HepG2 (cell line): ENCODE results near the gene SLC35B1. TPM values are rescaled to one million over a fixed set of nuclear protein-coding genes. Genes with fewer than 3 reads are reported as not detected.

ENCODE experiments used
- AGO1 ChIP-seq: fragments of 200-400 bp; formaldehyde crosslinking; IDR thresholded peaks from 2 replicates; pipeline ENCODE4 v1.6.1; 2017; ENCODE audit warnings: mild to moderate bottlenecking, low read depth, low read length, moderate library complexity; ENCODE audit not compliant: poor library complexity, severe bottlenecking
- AKAP8 ChIP-seq: sonication (generic); formaldehyde crosslinking; IDR thresholded peaks from 2 replicates; pipeline ENCODE4 v1.5.1; 2020; ENCODE audit warnings: mild to moderate bottlenecking, missing genetic modification reagents
- CCAR2 ChIP-seq: fragments of 200-400 bp; formaldehyde crosslinking; optimal IDR thresholded peaks from 2 replicates; pipeline ENCODE3; 2018; ENCODE audit warnings: low read depth, mild to moderate bottlenecking, low read length, moderate library complexity
- MTF2 ChIP-seq: sonication (generic); formaldehyde crosslinking; IDR thresholded peaks from 2 replicates; pipeline ENCODE4 v1.5.0; 2020; ENCODE audit warnings: missing genetic modification reagents, borderline replicate concordance
- NCOA5 ChIP-seq: sonication (generic); formaldehyde crosslinking; IDR thresholded peaks from 2 replicates; pipeline ENCODE4 v1.4.0; 2020; ENCODE audit warnings: missing genetic modification reagents
- NFIB ChIP-seq: sonication (generic); formaldehyde crosslinking; IDR thresholded peaks from 2 replicates; pipeline ENCODE4 v1.9.0; 2021; ENCODE audit warnings: missing genetic modification reagents, mild to moderate bottlenecking, borderline replicate concordance
- TRIM24 ChIP-seq: sonication (generic); formaldehyde crosslinking; IDR thresholded peaks from 2 replicates; pipeline ENCODE4 v1.8.0; 2022; ENCODE audit warnings: mild to moderate bottlenecking, missing genetic modification reagents
- ZNF136 ChIP-seq: sonication (generic); formaldehyde crosslinking; IDR thresholded peaks from 2 replicates; pipeline ENCODE4 v1.8.1; 2022; ENCODE audit warnings: low read depth, mild to moderate bottlenecking, moderate library complexity, missing genetic modification reagents
- ZNF431 ChIP-seq: sonication (generic); formaldehyde crosslinking; IDR thresholded peaks from 2 replicates; pipeline ENCODE4 v1.9.0; 2022; ENCODE audit warnings: missing genetic modification reagents, low read depth, mild to moderate bottlenecking, borderline replicate concordance
- ZNF703 ChIP-seq: sonication (generic); formaldehyde crosslinking; IDR thresholded peaks from 2 replicates; pipeline ENCODE4 v1.5.1; 2020; ENCODE audit warnings: missing genetic modification reagents, mild to moderate bottlenecking, moderate library complexity, borderline replicate concordance
- ZSCAN30 ChIP-seq: sonication (generic); formaldehyde crosslinking; IDR thresholded peaks from 2 replicates; pipeline ENCODE4 v1.5.0; 2020; ENCODE audit warnings: mild to moderate bottlenecking, missing genetic modification reagents
- polyA plus RNA-seq, 8 experiments: library from polyadenylated mRNA; depleted of rRNA in 3 of 8; stranded (reverse) in 7 of 8; unstranded in 1 of 8; fragments of >200 nt; fragmentation: Illumina TruSeq in 4 of 8; extraction: Trizol in 4 of 8; gene quantifications; 2 replicates each; pipeline versions ENCODE4 v1.2.1 to v1.2.3, GENCODE V29; 2011 to 2016; ENCODE audit warnings: low read depth in 4 of 8, missing spikeins in 1 of 8, mixed read lengths in 1 of 8; ENCODE audit not compliant: insufficient read depth in 1 of 8
- total RNA-seq, 5 experiments: library from RNA; depleted of rRNA; stranded (reverse); fragments of >200 nt; fragmentation: Illumina TruSeq; extraction: Trizol; gene quantifications; 2 replicates each; pipeline ENCODE4 v1.2.3, GENCODE V29; 2016; ENCODE audit warnings: low read depth in 1 of 5
- TF ChIP-seq, protein P1 (sequence below): sonication (generic); formaldehyde crosslinking; IDR thresholded peaks from 2 replicates; pipeline ENCODE4 v1.4.0; 2020; ENCODE audit warnings: missing genetic modification reagents
- TF ChIP-seq, protein P2 (sequence below): sonication (generic); formaldehyde crosslinking; conservative IDR thresholded peaks from 2 replicates; pipeline ENCODE4 v1.5.0; 2020; ENCODE audit warnings: missing genetic modification reagents
- TF ChIP-seq, protein P3 (sequence below): sonication (generic); formaldehyde crosslinking; IDR thresholded peaks from 2 replicates; pipeline ENCODE4 v1.4.0; 2020; ENCODE audit warnings: missing genetic modification reagents

SLC35B1 gene
- total and polyA plus RNA-seq, 2 of the 13 experiments (the other 11 are each of a cell fraction or from before 2014, with no cell fraction given): 99.6 to 113 TPM

DNA sequence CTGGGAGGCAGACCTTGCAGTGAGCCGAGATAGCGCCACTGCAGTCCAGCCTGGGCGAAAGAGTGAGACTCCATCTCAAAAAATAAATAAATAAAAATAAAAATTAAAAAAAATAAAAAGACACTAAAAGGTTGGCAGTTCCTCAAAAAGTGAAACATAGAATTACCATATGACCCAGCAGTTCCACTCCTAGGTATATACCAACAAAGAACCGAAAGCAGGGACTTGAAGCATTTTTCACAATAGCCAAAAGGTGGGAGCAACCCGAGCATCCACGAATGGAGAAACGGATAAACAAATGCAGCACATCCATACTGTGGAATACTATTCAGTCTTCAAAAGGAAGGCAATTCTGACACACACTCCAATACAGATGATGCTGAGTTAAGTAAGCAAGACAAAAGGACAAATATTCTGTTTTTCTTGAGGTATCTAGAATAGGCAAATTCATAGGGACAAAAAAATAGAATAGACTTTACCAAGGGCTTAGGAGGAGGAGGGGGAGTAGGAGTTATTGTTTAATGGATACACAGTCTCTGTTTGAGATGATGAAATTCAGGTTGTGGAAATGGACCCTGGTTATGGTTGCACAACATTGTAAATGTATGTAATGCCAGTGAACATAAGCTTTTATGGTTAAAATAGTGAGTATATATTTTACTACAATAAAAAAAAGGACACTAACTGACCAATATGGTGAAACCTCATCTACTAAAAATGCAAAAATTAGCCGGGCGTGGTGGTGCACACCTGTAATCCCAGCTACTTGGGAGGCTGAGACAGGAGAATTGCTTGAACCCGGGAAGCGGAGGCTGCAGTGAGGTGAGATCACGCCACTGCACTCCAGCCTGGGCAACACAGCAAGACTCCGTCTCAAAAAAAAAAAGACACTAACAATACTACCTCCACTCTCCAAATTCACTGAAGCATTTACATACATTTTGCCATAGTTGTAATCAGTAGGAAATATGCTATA lies 27.0 kb upstream of the SLC35B1 start (continued):
- no peak for TF ChIP-seq ZNF136 (CRISPR knock-in tag)
- TF ChIP-seq MTF2 (CRISPR knock-in tag): no peak
- no peak for TF ChIP-seq TRIM24
- TF ChIP-seq, protein P1, sequence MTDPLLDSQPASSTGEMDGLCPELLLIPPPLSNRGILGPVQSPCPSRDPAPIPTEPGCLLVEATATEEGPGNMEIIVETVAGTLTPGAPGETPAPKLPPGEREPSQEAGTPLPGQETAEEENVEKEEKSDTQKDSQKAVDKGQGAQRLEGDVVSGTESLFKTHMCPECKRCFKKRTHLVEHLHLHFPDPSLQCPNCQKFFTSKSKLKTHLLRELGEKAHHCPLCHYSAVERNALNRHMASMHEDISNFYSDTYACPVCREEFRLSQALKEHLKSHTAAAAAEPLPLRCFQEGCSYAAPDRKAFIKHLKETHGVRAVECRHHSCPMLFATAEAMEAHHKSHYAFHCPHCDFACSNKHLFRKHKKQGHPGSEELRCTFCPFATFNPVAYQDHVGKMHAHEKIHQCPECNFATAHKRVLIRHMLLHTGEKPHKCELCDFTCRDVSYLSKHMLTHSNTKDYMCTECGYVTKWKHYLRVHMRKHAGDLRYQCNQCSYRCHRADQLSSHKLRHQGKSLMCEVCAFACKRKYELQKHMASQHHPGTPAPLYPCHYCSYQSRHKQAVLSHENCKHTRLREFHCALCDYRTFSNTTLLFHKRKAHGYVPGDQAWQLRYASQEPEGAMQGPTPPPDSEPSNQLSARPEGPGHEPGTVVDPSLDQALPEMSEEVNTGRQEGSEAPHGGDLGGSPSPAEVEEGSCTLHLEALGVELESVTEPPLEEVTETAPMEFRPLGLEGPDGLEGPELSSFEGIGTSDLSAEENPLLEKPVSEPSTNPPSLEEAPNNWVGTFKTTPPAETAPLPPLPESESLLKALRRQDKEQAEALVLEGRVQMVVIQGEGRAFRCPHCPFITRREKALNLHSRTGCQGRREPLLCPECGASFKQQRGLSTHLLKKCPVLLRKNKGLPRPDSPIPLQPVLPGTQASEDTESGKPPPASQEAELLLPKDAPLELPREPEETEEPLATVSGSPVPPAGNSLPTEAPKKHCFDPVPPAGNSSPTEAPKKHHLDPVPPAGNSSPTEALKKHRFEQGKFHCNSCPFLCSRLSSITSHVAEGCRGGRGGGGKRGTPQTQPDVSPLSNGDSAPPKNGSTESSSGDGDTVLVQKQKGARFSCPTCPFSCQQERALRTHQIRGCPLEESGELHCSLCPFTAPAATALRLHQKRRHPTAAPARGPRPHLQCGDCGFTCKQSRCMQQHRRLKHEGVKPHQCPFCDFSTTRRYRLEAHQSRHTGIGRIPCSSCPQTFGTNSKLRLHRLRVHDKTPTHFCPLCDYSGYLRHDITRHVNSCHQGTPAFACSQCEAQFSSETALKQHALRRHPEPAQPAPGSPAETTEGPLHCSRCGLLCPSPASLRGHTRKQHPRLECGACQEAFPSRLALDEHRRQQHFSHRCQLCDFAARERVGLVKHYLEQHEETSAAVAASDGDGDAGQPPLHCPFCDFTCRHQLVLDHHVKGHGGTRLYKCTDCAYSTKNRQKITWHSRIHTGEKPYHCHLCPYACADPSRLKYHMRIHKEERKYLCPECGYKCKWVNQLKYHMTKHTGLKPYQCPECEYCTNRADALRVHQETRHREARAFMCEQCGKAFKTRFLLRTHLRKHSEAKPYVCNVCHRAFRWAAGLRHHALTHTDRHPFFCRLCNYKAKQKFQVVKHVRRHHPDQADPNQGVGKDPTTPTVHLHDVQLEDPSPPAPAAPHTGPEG: no peak
- TF ChIP-seq NCOA5 (CRISPR knock-in tag): no peak
- no peak for TF ChIP-seq ZNF431 (CRISPR knock-in tag)
- TF ChIP-seq ZSCAN30 (CRISPR knock-in tag): no peak
- no peak for TF ChIP-seq CCAR2
- TF ChIP-seq NFIB (CRISPR knock-in tag): no peak
- no peak for TF ChIP-seq ZNF703
- TF ChIP-seq, protein P2, sequence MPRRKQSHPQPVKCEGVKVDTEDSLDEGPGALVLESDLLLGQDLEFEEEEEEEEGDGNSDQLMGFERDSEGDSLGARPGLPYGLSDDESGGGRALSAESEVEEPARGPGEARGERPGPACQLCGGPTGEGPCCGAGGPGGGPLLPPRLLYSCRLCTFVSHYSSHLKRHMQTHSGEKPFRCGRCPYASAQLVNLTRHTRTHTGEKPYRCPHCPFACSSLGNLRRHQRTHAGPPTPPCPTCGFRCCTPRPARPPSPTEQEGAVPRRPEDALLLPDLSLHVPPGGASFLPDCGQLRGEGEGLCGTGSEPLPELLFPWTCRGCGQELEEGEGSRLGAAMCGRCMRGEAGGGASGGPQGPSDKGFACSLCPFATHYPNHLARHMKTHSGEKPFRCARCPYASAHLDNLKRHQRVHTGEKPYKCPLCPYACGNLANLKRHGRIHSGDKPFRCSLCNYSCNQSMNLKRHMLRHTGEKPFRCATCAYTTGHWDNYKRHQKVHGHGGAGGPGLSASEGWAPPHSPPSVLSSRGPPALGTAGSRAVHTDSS (CRISPR knock-in tag): no peak
- TF ChIP-seq AGO1: no peak
- TF ChIP-seq AKAP8 (CRISPR knock-in tag): no peak
- TF ChIP-seq, protein P3, sequence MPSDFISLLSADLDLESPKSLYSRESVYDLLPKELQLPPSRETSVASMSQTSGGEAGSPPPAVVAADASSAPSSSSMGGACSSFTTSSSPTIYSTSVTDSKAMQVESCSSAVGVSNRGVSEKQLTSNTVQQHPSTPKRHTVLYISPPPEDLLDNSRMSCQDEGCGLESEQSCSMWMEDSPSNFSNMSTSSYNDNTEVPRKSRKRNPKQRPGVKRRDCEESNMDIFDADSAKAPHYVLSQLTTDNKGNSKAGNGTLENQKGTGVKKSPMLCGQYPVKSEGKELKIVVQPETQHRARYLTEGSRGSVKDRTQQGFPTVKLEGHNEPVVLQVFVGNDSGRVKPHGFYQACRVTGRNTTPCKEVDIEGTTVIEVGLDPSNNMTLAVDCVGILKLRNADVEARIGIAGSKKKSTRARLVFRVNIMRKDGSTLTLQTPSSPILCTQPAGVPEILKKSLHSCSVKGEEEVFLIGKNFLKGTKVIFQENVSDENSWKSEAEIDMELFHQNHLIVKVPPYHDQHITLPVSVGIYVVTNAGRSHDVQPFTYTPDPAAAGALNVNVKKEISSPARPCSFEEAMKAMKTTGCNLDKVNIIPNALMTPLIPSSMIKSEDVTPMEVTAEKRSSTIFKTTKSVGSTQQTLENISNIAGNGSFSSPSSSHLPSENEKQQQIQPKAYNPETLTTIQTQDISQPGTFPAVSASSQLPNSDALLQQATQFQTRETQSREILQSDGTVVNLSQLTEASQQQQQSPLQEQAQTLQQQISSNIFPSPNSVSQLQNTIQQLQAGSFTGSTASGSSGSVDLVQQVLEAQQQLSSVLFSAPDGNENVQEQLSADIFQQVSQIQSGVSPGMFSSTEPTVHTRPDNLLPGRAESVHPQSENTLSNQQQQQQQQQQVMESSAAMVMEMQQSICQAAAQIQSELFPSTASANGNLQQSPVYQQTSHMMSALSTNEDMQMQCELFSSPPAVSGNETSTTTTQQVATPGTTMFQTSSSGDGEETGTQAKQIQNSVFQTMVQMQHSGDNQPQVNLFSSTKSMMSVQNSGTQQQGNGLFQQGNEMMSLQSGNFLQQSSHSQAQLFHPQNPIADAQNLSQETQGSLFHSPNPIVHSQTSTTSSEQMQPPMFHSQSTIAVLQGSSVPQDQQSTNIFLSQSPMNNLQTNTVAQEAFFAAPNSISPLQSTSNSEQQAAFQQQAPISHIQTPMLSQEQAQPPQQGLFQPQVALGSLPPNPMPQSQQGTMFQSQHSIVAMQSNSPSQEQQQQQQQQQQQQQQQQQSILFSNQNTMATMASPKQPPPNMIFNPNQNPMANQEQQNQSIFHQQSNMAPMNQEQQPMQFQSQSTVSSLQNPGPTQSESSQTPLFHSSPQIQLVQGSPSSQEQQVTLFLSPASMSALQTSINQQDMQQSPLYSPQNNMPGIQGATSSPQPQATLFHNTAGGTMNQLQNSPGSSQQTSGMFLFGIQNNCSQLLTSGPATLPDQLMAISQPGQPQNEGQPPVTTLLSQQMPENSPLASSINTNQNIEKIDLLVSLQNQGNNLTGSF (CRISPR knock-in tag): no peak
